Spleen (tissue), 7 donors: ENCODE data around the gene NPFFR2.

Experiments
- POLR2A ChIP-seq, 3 donors: fragments of 450-650 bp; IDR thresholded peaks; one replicate each; pipeline ENCODE4 v1.5.1; 2017; ENCODE audit warnings: antibody characterized with exemption in 3 of 3, mild to moderate bottlenecking in 1 of 3
- POLR2AphosphoS5 ChIP-seq, 3 donors: sonication (generic); formaldehyde crosslinking; IDR thresholded peaks; one replicate each; pipeline ENCODE4 v1.5.1; 2017; ENCODE audit warnings: antibody characterized with exemption in 3 of 3
- TF ChIP-seq, protein P1 (sequence below), 11 experiments: fragments of 200-600 bp in 7 of 11; fragments of 450-650 bp in 4 of 11; sonication (generic) in 4 of 11; IDR thresholded peaks in 8 of 11; conservative IDR thresholded peaks in 3 of 11; 1 replicate in 7 of 11; 2 replicates in 4 of 11; pipeline versions ENCODE4 v1.4.0 to v1.8.0; 2016 to 2021; ENCODE audit warnings: antibody characterized with exemption in 11 of 11, inconsistent platforms in 4 of 11, mild to moderate bottlenecking in 1 of 11
- donor health status: DM: no; HTN: no; CAD: no; lungs with moderate emphysema.
- donor health status: DM: no; HTN: no; CAD: no.
- donor health status: DM: no; HTN: no; CAD: no.

DNA sequence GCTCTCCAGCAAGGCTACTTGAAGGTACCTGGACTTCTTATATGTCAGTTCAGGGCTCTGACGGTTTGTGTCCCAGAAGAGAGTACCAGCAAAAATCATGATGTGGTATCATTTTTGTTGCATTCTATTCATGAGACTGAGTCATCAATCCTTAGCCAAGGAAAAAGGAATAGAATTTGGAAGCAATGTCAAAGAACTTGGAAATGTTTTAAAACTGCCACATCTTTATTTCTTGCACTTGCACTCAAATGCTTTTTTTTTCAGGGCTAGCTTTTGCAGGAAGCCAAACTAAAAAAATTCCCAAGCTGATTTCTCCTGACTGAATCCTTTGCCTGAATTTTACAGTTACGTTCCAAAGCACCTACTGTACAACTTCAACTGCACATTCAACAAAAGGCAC, 112.4 kb downstream of the NPFFR2 start:
- TF ChIP-seq POLR2AphosphoS5 (IDR thresholded peaks at IDR 0.05) = no peak
- no peak for TF ChIP-seq POLR2A (IDR thresholded peaks at IDR 0.05)
- TF ChIP-seq, protein P1, sequence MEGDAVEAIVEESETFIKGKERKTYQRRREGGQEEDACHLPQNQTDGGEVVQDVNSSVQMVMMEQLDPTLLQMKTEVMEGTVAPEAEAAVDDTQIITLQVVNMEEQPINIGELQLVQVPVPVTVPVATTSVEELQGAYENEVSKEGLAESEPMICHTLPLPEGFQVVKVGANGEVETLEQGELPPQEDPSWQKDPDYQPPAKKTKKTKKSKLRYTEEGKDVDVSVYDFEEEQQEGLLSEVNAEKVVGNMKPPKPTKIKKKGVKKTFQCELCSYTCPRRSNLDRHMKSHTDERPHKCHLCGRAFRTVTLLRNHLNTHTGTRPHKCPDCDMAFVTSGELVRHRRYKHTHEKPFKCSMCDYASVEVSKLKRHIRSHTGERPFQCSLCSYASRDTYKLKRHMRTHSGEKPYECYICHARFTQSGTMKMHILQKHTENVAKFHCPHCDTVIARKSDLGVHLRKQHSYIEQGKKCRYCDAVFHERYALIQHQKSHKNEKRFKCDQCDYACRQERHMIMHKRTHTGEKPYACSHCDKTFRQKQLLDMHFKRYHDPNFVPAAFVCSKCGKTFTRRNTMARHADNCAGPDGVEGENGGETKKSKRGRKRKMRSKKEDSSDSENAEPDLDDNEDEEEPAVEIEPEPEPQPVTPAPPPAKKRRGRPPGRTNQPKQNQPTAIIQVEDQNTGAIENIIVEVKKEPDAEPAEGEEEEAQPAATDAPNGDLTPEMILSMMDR (IDR thresholded peaks at IDR 0.05 in 8 of 11, conservative IDR thresholded peaks at IDR 0.05 in 3 of 11) = no peak
